Mesothelial cell of epicardium (in vitro differentiated cells): ENCODE data around the gene PDE7B. TPM values are rescaled to one million over a fixed set of nuclear protein-coding genes. Genes with fewer than 3 reads are reported as not detected.

Experiments
- DNase-seq, 2 experiments: peaks; one replicate each; pipeline ENCODE4 v3.0.0; 2021; ENCODE audit warnings: low spot score in 2 of 2; ENCODE audit not compliant: unreplicated experiment in 2 of 2
- H3K27ac Mint-ChIP-seq: 2 replicates; pipeline ENCODE4 v1.8.0; 2021; ENCODE audit warnings: mixed read lengths
- H3K27me3 Mint-ChIP-seq: 2 replicates; pipeline ENCODE4 v1.8.0; 2021; ENCODE audit warnings: low read depth, mixed read lengths
- H3K36me3 Mint-ChIP-seq: 2 replicates; pipeline ENCODE4 v1.8.0; 2021; ENCODE audit warnings: mixed read lengths
- H3K4me1 Mint-ChIP-seq: 2 replicates; pipeline ENCODE4 v1.8.0; 2021; ENCODE audit warnings: mixed read lengths
- H3K4me3 Mint-ChIP-seq: 2 replicates; pipeline ENCODE4 v1.8.0; 2021; ENCODE audit warnings: mild to moderate bottlenecking, moderate library complexity, mixed read lengths
- H3K9me3 Mint-ChIP-seq: 2 replicates; pipeline ENCODE4 v1.8.0; 2021; ENCODE audit warnings: mixed read lengths
- CTCF ChIP-seq: fragments of 200-600 bp; sonication (generic); IDR thresholded peaks from one replicate; pipeline ENCODE4 v1.5.0; 2021; ENCODE audit warnings: antibody characterized with exemption; ENCODE audit not compliant: unreplicated experiment
- total RNA-seq: library from RNA; stranded (reverse); gene quantifications from 3 replicates; pipeline ENCODE4 v1.2.1, GENCODE V29; 2021

The PDE7B gene
- total RNA-seq, 1 donor from 2014 or later = 18.2 TPM

- H3K4me1 Mint-ChIP-seq = peaks cover 9% of the 10 kb centered on the region
- no peak overlapping the region for H3K4me3 Mint-ChIP-seq
- no peak for TF ChIP-seq CTCF
- peaks cover 6% of the 10 kb centered on the region for H3K9me3 Mint-ChIP-seq
- H3K27ac Mint-ChIP-seq = no peak overlapping the region
- H3K36me3 Mint-ChIP-seq = peaks cover 8% of the 10 kb centered on the region
- H3K27me3 Mint-ChIP-seq = no peaks in the 10 kb centered on the region
- DNase-seq = no peak
Observed at GRCh38 chr6:136073216-136073615, 221.7 kb downstream of the PDE7B start.

- Mint-ChIP-seq H3K4me1 (peaks cover 4% of the 10 kb centered on the region), H3K4me3 (no peak overlapping the region), H3K27me3 (no peaks in the 10 kb centered on the region), H3K9me3 (peaks cover 6% of the 10 kb centered on the region), H3K36me3 (peaks cover 8% of the 10 kb centered on the region), H3K27ac (no peak overlapping the region)
- TF ChIP-seq CTCF = no peak
- no peak for DNase-seq
Observed at GRCh38 chr6:136076496-136076895, 225.0 kb downstream of the PDE7B start.

- Mint-ChIP-seq H3K4me3 (no peak overlapping the region), H3K27ac (no peak overlapping the region), H3K36me3 (peaks cover 9% of the 10 kb centered on the region), H3K9me3 (peaks cover 13% of the 10 kb centered on the region), H3K4me1 (peaks cover 4% of the 10 kb centered on the region), H3K27me3 (no peaks in the 10 kb centered on the region)
- no peak for TF ChIP-seq CTCF
- no peak for DNase-seq
Observed at GRCh38 chr6:136077834-136078576, 226.5 kb downstream of the PDE7B start.

- Mint-ChIP-seq H3K4me3 (no peak overlapping the region), H3K27me3 (no peaks in the 10 kb centered on the region), H3K36me3 (peaks cover 5% of the 10 kb centered on the region), H3K9me3 (peaks cover 7% of the 10 kb centered on the region), H3K4me1 (peaks cover 13% of the 10 kb centered on the region), H3K27ac (no peak overlapping the region)
- DNase-seq = no peak
- no peak for TF ChIP-seq CTCF
Observed at GRCh38 chr6:136079701-136080565, 228.4 kb downstream of the PDE7B start.

GRCh38 chr6:136083540-136083939, 232.0 kb downstream of the PDE7B start:
- no peak for TF ChIP-seq CTCF
- Mint-ChIP-seq H3K4me1 (peaks cover 20% of the 10 kb centered on the region), H3K4me3 (no peak overlapping the region), H3K27me3 (no peaks in the 10 kb centered on the region), H3K36me3 (peaks cover 5% of the 10 kb centered on the region), H3K27ac (no peak overlapping the region), H3K9me3 (peaks cover 7% of the 10 kb centered on the region)
- no peak for DNase-seq
